HEK293 (cell line): ENCODE data around the gene RLN1.

Source experiments
- CTCF ChIA-PET: fragments of 350-600 bp; formaldehyde crosslinking; extraction: SDS; loops from one replicate; lab custom pipeline; 2021; ENCODE audit warnings: antibody characterized with exemption; lab: Yijun Ruan, JAX
- POLR2A ChIA-PET: fragments of 300-600 bp; formaldehyde crosslinking; extraction: SDS; loops from one replicate; lab custom pipeline; 2020; ENCODE audit warnings: antibody characterized with exemption, inconsistent platforms; lab: Yijun Ruan, JAX
- H3K27ac ChIP-seq: fragments of 200-500 bp; sonication (Bioruptor generic); 2 replicates; pipeline ENCODE4 v1.5.1; 2014; ENCODE audit warnings: low read depth, low read length, control low read depth, inconsistent platforms; ENCODE audit errors: extremely low read depth
- H3K36me3 ChIP-seq, 2 experiments: fragments of 200-500 bp in 1 of 2; sonication (Bioruptor generic) in 1 of 2; 1 replicate in 1 of 2; 2 replicates in 1 of 2; pipeline ENCODE4 v1.5.1; 2014 to 2017; ENCODE audit warnings: inconsistent platforms in 2 of 2, low read length in 2 of 2; ENCODE audit not compliant: control insufficient read depth in 2 of 2, insufficient read depth in 1 of 2
- H3K4me1 ChIP-seq: fragments of 200-500 bp; sonication (Bioruptor generic); 2 replicates; pipeline ENCODE4 v1.5.1; 2014; ENCODE audit warnings: mild to moderate bottlenecking, low read length, inconsistent platforms; ENCODE audit not compliant: control insufficient read depth, insufficient read depth
- H3K4me3 ChIP-seq: 2 replicates; pipeline ENCODE4 v1.5.1; 2011; ENCODE audit warnings: low read depth, mild to moderate bottlenecking, control low read depth, low read length, moderate library complexity
- H3K9me3 ChIP-seq: fragments of 200-500 bp; sonication (Bioruptor generic); 2 replicates; pipeline ENCODE4 v1.5.1; 2014; ENCODE audit warnings: low read depth, low read length, inconsistent platforms; ENCODE audit not compliant: control insufficient read depth, insufficient read depth
- ATF2 ChIP-seq: fragments of 450-650 bp; formaldehyde crosslinking; IDR thresholded peaks from 2 replicates; pipeline ENCODE4 v1.5.1; 2016; ENCODE audit warnings: missing biosample characterization, missing genetic modification characterization, low read depth
- BCL11B ChIP-seq: fragments of 450-650 bp; formaldehyde crosslinking; IDR thresholded peaks from 2 replicates; pipeline ENCODE4 v1.5.1; 2016; ENCODE audit warnings: low read depth, missing biosample characterization, missing genetic modification characterization
- GFI1B ChIP-seq: fragments of 450-650 bp; formaldehyde crosslinking; IDR thresholded peaks from 2 replicates; pipeline ENCODE4 v1.5.1; 2016; ENCODE audit warnings: missing biosample characterization, missing genetic modification characterization
- GLI2 ChIP-seq: fragments of 450-650 bp; formaldehyde crosslinking; IDR thresholded peaks from 2 replicates; pipeline ENCODE4; 2017; ENCODE audit warnings: missing biosample characterization, missing genetic modification characterization, low read depth, borderline replicate concordance
- HOXA7 ChIP-seq: sonication (generic); formaldehyde crosslinking; IDR thresholded peaks from 2 replicates; pipeline ENCODE4 v1.8.1; 2022; ENCODE audit warnings: missing genetic modification reagents, borderline replicate concordance
- KLF10 ChIP-seq: fragments of 450-650 bp; IDR thresholded peaks from 2 replicates; pipeline ENCODE4 v1.5.1; 2018; ENCODE audit warnings: missing biosample characterization, mild to moderate bottlenecking, missing genetic modification characterization
- PRDM1 ChIP-seq: fragments of 450-650 bp; formaldehyde crosslinking; IDR thresholded peaks from 2 replicates; pipeline ENCODE4; 2016; ENCODE audit warnings: missing biosample characterization, missing genetic modification characterization
- TRIM28 ChIP-seq: IDR thresholded peaks from 2 replicates; pipeline ENCODE4 v1.6.1; 2011; ENCODE audit warnings: low read length, control low read depth, borderline replicate concordance
- ZBTB21 ChIP-seq: fragments of 450-650 bp; formaldehyde crosslinking; IDR thresholded peaks from 2 replicates; pipeline ENCODE4 v1.5.1; 2017; ENCODE audit warnings: missing biosample characterization, missing genetic modification characterization
- ZNF155 ChIP-seq: fragments of 450-650 bp; formaldehyde crosslinking; IDR thresholded peaks from 2 replicates; pipeline ENCODE4 v1.5.1; 2016; ENCODE audit warnings: missing biosample characterization, missing genetic modification characterization
- ZNF18 ChIP-seq: fragments of 450-650 bp; formaldehyde crosslinking; IDR thresholded peaks from 2 replicates; pipeline ENCODE4 v1.5.1; 2016; ENCODE audit warnings: missing biosample characterization, missing genetic modification characterization
- ZNF23 ChIP-seq: fragments of 450-650 bp; formaldehyde crosslinking; IDR thresholded peaks from 2 replicates; pipeline ENCODE4 v1.5.1; 2016; ENCODE audit warnings: missing biosample characterization, missing genetic modification characterization, borderline replicate concordance
- ZNF302 ChIP-seq: fragments of 450-650 bp; formaldehyde crosslinking; IDR thresholded peaks from 2 replicates; pipeline ENCODE4 v1.5.1; 2016; ENCODE audit warnings: missing biosample characterization, missing genetic modification characterization, low read depth
- ZNF398 ChIP-seq: fragments of 450-650 bp; formaldehyde crosslinking; IDR thresholded peaks from 2 replicates; pipeline ENCODE4 v1.5.1; 2017; ENCODE audit warnings: missing biosample characterization, missing genetic modification characterization
- ZNF501 ChIP-seq: fragments of 450-650 bp; formaldehyde crosslinking; IDR thresholded peaks from 2 replicates; pipeline ENCODE4 v1.5.1; 2016; ENCODE audit warnings: missing biosample characterization, missing genetic modification characterization
- ZNF530 ChIP-seq: fragments of 450-650 bp; formaldehyde crosslinking; IDR thresholded peaks from 2 replicates; pipeline ENCODE4 v1.5.1; 2016; ENCODE audit warnings: low read depth, missing biosample characterization, missing genetic modification characterization
- ZNF600 ChIP-seq: fragments of 450-650 bp; formaldehyde crosslinking; IDR thresholded peaks from 2 replicates; pipeline ENCODE4 v1.5.1; 2016; ENCODE audit warnings: missing biosample characterization, missing genetic modification characterization
- ZNF610 ChIP-seq: fragments of 450-650 bp; formaldehyde crosslinking; IDR thresholded peaks from 2 replicates; pipeline ENCODE4 v1.5.1; 2016; ENCODE audit warnings: missing biosample characterization, missing genetic modification characterization, borderline replicate concordance
- ZNF704 ChIP-seq: fragments of 450-650 bp; formaldehyde crosslinking; IDR thresholded peaks from 2 replicates; pipeline ENCODE4 v1.5.1; 2016; ENCODE audit warnings: missing biosample characterization, missing genetic modification characterization
- ZNF791 ChIP-seq: fragments of 450-650 bp; formaldehyde crosslinking; IDR thresholded peaks from 2 replicates; pipeline ENCODE4 v1.5.1; 2016; ENCODE audit warnings: missing biosample characterization, missing genetic modification characterization

The RLN1 gene

GRCh38 chr9:5288591-5288990 lies 51.1 kb downstream of the RLN1 start (continued):
- TF ChIP-seq ZNF704: no peak

GRCh38 chr9:5286262-5286661 lies 53.4 kb downstream of the RLN1 start:
- Histone ChIP-seq H3K36me3 (no peaks in the 10 kb centered on the region), H3K9me3 (no peaks in the 10 kb centered on the region), H3K4me1 (no peaks in the 10 kb centered on the region), H3K27ac (no peak overlapping the region), H3K4me3 (no peak overlapping the region)
- POLR2A ChIA-PET: no interaction called here
- CTCF ChIA-PET: interaction anchor here (0.6 to 0.7 kb wide), 2 partner anchors 24 to 100 kb away, joined by 3 read pairs; no protein-coding TSS in a partner anchor
- TF ChIP-seq ZNF155 (tag by site-specific recombination) (no peak), ZNF501 (no peak), KLF10 (tag by site-specific recombination) (no peak), ZNF18 (tag by site-specific recombination) (no peak), ZNF600 (tag by site-specific recombination) (no peak), PRDM1 (tag by site-specific recombination) (no peak), ZNF23 (no peak), ZNF398 (tag by site-specific recombination) (no peak), GLI2 (tag by site-specific recombination) (no peak), TRIM28 (no peak), ZBTB21 (tag by site-specific recombination) (no peak), ZNF610 (no peak), ZNF302 (tag by site-specific recombination) (no peak), HOXA7 (CRISPR knock-in tag) (no peak), ZNF791 (tag by site-specific recombination) (no peak), ZNF530 (tag by site-specific recombination) (no peak), BCL11B (tag by site-specific recombination) (no peak), GFI1B (no peak), ATF2 (tag by site-specific recombination) (no peak)
